CD14-positive monocyte (primary cell): ENCODE measurements around the gene ANKRD22. TPM values are rescaled to one million over a fixed set of nuclear protein-coding genes. Genes with fewer than 3 reads are reported as not detected.

ENCODE experiments used
- DNase-seq, 3 donors: peaks; one replicate each; pipeline ENCODE4 v3.0.0-alpha.2; 2011 to 2022
- H2AFZ ChIP-seq: 2 replicates; pipeline ENCODE4 v1.6.0; 2012; ENCODE audit warnings: mild to moderate bottlenecking, low read depth, low read length, inconsistent platforms; ENCODE audit not compliant: insufficient read depth, poor library complexity, severe bottlenecking
- H3K27ac ChIP-seq, 2 donors: 1 replicate in 1 of 2; 2 replicates in 1 of 2; pipeline ENCODE4 v1.5.1; 2012 to 2013; ENCODE audit warnings: low read length in 2 of 2, control low read depth in 1 of 2, inconsistent platforms in 1 of 2, low read depth in 1 of 2, mild to moderate bottlenecking in 1 of 2
- H3K27me3 ChIP-seq, 2 donors: one replicate each; pipeline versions ENCODE4 v1.6.0 to v1.6.1; 2011 to 2013; ENCODE audit warnings: low read length in 2 of 2; ENCODE audit not compliant: control insufficient read depth in 2 of 2, insufficient read depth in 2 of 2
- H3K36me3 ChIP-seq, 2 donors: replicated peaks in 1 of 2; 1 replicate in 1 of 2; 2 replicates in 1 of 2; pipeline versions ENCODE4 v1.5.1 to v1.6.1; 2012 to 2013; ENCODE audit warnings: low read length in 2 of 2, control low read depth in 1 of 2, inconsistent platforms in 1 of 2, mild to moderate bottlenecking in 1 of 2; ENCODE audit not compliant: insufficient read depth in 2 of 2, control insufficient read depth in 1 of 2
- H3K4me1 ChIP-seq, 2 donors: 1 replicate in 1 of 2; 2 replicates in 1 of 2; pipeline versions ENCODE4 v1.5.1 to v1.6.1; 2012 to 2013; ENCODE audit warnings: low read length in 2 of 2, control low read depth in 1 of 2, inconsistent platforms in 1 of 2, mild to moderate bottlenecking in 1 of 2, moderate library complexity in 1 of 2; ENCODE audit not compliant: insufficient read depth in 2 of 2, control insufficient read depth in 1 of 2
- H3K4me2 ChIP-seq: replicated peaks from 2 replicates; pipeline ENCODE3; 2012; ENCODE audit warnings: low read length, moderate library complexity, mild to moderate bottlenecking; ENCODE audit not compliant: poor library complexity, severe bottlenecking; ENCODE audit errors: extremely low read depth
- H3K4me3 ChIP-seq, 3 experiments: fragments of 200-600 bp in 1 of 3; sonication (generic) in 1 of 3; replicated peaks in 1 of 3; 1 replicate in 2 of 3; 2 replicates in 1 of 3; pipeline ENCODE4 v1.5.1; 2011 to 2013; ENCODE audit warnings: low read length in 3 of 3, mild to moderate bottlenecking in 3 of 3, control low read depth in 2 of 3, low read depth in 2 of 3, inconsistent platforms in 1 of 3, moderate library complexity in 1 of 3
- H3K79me2 ChIP-seq: 2 replicates; pipeline ENCODE4 v1.6.0; 2012; ENCODE audit warnings: mild to moderate bottlenecking, control low read depth, inconsistent platforms, low read length, moderate library complexity; ENCODE audit not compliant: insufficient read depth
- H3K9ac ChIP-seq: 2 replicates; pipeline ENCODE4 v1.6.0; 2017; ENCODE audit warnings: low read length, mild to moderate bottlenecking; ENCODE audit not compliant: insufficient read depth, poor library complexity, severe bottlenecking
- H3K9me3 ChIP-seq, 2 donors: replicated peaks in 1 of 2; 1 replicate in 1 of 2; 2 replicates in 1 of 2; pipeline versions ENCODE4 v1.5.1 to v1.6.1; 2012 to 2013; ENCODE audit warnings: low read length in 2 of 2, control low read depth in 1 of 2; ENCODE audit not compliant: control insufficient read depth in 1 of 2, insufficient read depth in 1 of 2
- H4K20me1 ChIP-seq: 2 replicates; pipeline ENCODE4 v1.6.0; 2012; ENCODE audit warnings: mild to moderate bottlenecking, low read length, control low read depth, moderate library complexity; ENCODE audit not compliant: insufficient read depth
- H3K27ac Mint-ChIP-seq, 7 donors: one replicate each; pipeline ENCODE4 v1.8.0; 2020; ENCODE audit warnings: mild to moderate bottlenecking in 7 of 7, mixed read lengths in 7 of 7, moderate library complexity in 6 of 7, inconsistent platforms in 2 of 7
- H3K27me3 Mint-ChIP-seq, 3 donors: one replicate each; pipeline ENCODE4 v1.8.0; 2021 to 2022; ENCODE audit warnings: low read depth in 3 of 3, mild to moderate bottlenecking in 3 of 3, mixed read lengths in 3 of 3, moderate library complexity in 3 of 3, inconsistent platforms in 1 of 3
- H3K36me3 Mint-ChIP-seq, 2 donors: one replicate each; pipeline ENCODE4 v1.8.0; 2020; ENCODE audit warnings: mixed read lengths in 2 of 2, inconsistent platforms in 1 of 2, mild to moderate bottlenecking in 1 of 2
- H3K4me1 Mint-ChIP-seq: one replicate; pipeline ENCODE4 v1.8.0; 2020; ENCODE audit warnings: mild to moderate bottlenecking, mixed read lengths
- H3K4me3 Mint-ChIP-seq, 2 donors: one replicate each; pipeline ENCODE4 v1.8.0; 2020; ENCODE audit warnings: mild to moderate bottlenecking in 2 of 2, mixed read lengths in 2 of 2, moderate library complexity in 1 of 2
- H3K9me3 Mint-ChIP-seq, 7 donors: one replicate each; pipeline ENCODE4 v1.8.0; 2020 to 2022; ENCODE audit warnings: mixed read lengths in 7 of 7, mild to moderate bottlenecking in 6 of 7, moderate library complexity in 6 of 7, inconsistent platforms in 2 of 7
- CTCF ChIP-seq: fragments of 200-600 bp; IDR thresholded peaks from one replicate; pipeline ENCODE4 v1.8.0; 2022; ENCODE audit warnings: antibody characterized with exemption, mild to moderate bottlenecking
- WGBS: methylation state at CpG from one replicate; pipeline ENCODE4 v1.1.5; 2013; ENCODE audit warnings: missing lambda C conversion rate; ENCODE audit not compliant: insufficient coverage; 5-methylcytosine and 5-hydroxymethylcytosine counted together
- intact Hi-C, 2 donors: fragments of 100-400 bp; cut with micrococcal nuclease; formaldehyde crosslinking; loops; one replicate each; pipeline versions ENCODE4 v1.15.0 to v1.15.1; 2023
- polyA plus RNA-seq, 3 donors: library from polyadenylated mRNA; depleted of rRNA in 1 of 3; unstranded in 2 of 3; stranded (reverse) in 1 of 3; fragments of 300-500 nt in 2 of 3; fragments of >200 nt in 1 of 3; fragmentation: Illumina TruSeq in 2 of 3; gene quantifications; 1 replicate in 2 of 3; 2 replicates in 1 of 3; pipeline ENCODE4 v1.2.3, GENCODE V29; 2012 to 2021

ANKRD22 gene
- polyA plus RNA-seq, 3 donors: 2.7 to 3.5 (median 3.2) TPM

GRCh38 chr10:88893611-88894010 is 42.0 kb upstream of the ANKRD22 start:
- intact Hi-C loops: no loop called here
- Mint-ChIP-seq H3K27me3 (no peaks in the 10 kb centered on the region), H3K36me3 (peaks cover 3 to 6% of the 10 kb centered on the region in 2 donors), H3K27ac (no peak overlapping the region), H3K4me3 (no peak overlapping the region), H3K9me3 (no peaks in the 10 kb centered on the region), H3K4me1 (peaks cover 12% of the 10 kb centered on the region)
- H3K4me3 ChIP-seq: no peak overlapping the region
- WGBS: 100% methylated on average over 1 of the region's 3 CpGs
- H3K4me2 ChIP-seq: no peak overlapping the region
- no peaks in the 10 kb centered on the region for H3K27me3 ChIP-seq
- no peaks in the 10 kb centered on the region for H3K36me3 ChIP-seq
- no peaks in the 10 kb centered on the region for H3K79me2 ChIP-seq
- no peaks in the 10 kb centered on the region for H4K20me1 ChIP-seq
- no peak overlapping the region for H3K27ac ChIP-seq
- H3K9ac ChIP-seq: no peak overlapping the region
- no peak for DNase-seq
- H3K9me3 ChIP-seq: no peaks in the 10 kb centered on the region
- no peak overlapping the region for H2AFZ ChIP-seq
- no peak for TF ChIP-seq CTCF
- H3K4me1 ChIP-seq: no peaks in the 10 kb centered on the region

GRCh38 chr10:88892222-88892967 is 40.8 kb upstream of the ANKRD22 start:
- no peak overlapping the region for H3K4me3 Mint-ChIP-seq
- H3K27me3 ChIP-seq: no peaks in the 10 kb centered on the region
- H3K36me3 Mint-ChIP-seq: peaks cover 3 to 6% of the 10 kb centered on the region in 2 donors
- intact Hi-C loops: no loop called here
- DNase-seq: no peak
- TF ChIP-seq CTCF: no peak
- H3K27ac Mint-ChIP-seq: no peak overlapping the region
- H3K27me3 Mint-ChIP-seq: no peaks in the 10 kb centered on the region
- no peaks in the 10 kb centered on the region for H3K9me3 Mint-ChIP-seq
- H3K4me3 ChIP-seq: no peak overlapping the region
- no peak overlapping the region for H3K27ac ChIP-seq
- H3K9me3 ChIP-seq: no peaks in the 10 kb centered on the region
- no peaks in the 10 kb centered on the region for H3K79me2 ChIP-seq
- H3K36me3 ChIP-seq: no peaks in the 10 kb centered on the region
- peaks cover 12% of the 10 kb centered on the region for H3K4me1 Mint-ChIP-seq
- H3K4me1 ChIP-seq: no peaks in the 10 kb centered on the region
- no peak overlapping the region for H3K9ac ChIP-seq
- WGBS: no CpG with 5 or more reads among the region's 2 CpGs
- H2AFZ ChIP-seq: no peak overlapping the region
- H3K4me2 ChIP-seq: no peak overlapping the region
- H4K20me1 ChIP-seq: no peaks in the 10 kb centered on the region
